Nephron (organoid): ENCODE results near the gene DDX10.

Source experiments
- H3K27ac Mint-ChIP-seq, 3 experiments: 2 replicates each; pipeline ENCODE4 v1.8.0; 2020; ENCODE audit warnings: mixed read lengths in 3 of 3, mild to moderate bottlenecking in 2 of 3, moderate library complexity in 1 of 3
- H3K27me3 Mint-ChIP-seq: 2 replicates; pipeline ENCODE4 v1.8.0; 2021; ENCODE audit warnings: low read depth, mild to moderate bottlenecking, moderate library complexity, mixed read lengths
- H3K36me3 Mint-ChIP-seq: 2 replicates; pipeline ENCODE4 v1.8.0; 2020; ENCODE audit warnings: low read depth, mixed read lengths
- H3K4me1 Mint-ChIP-seq: 2 replicates; pipeline ENCODE4 v1.8.0; 2020; ENCODE audit warnings: mixed read lengths
- H3K4me3 Mint-ChIP-seq, 3 experiments: 2 replicates each; pipeline ENCODE4 v1.8.0; 2020; ENCODE audit warnings: mild to moderate bottlenecking in 3 of 3, mixed read lengths in 3 of 3, moderate library complexity in 2 of 3
- H3K9me3 Mint-ChIP-seq: 2 replicates; pipeline ENCODE4 v1.8.0; 2020; ENCODE audit warnings: mixed read lengths
- TF ChIP-seq, protein P1 (sequence below), 3 experiments: fragments of 200-600 bp; sonication (generic); IDR thresholded peaks; one replicate each; pipeline ENCODE4 v1.5.0; 2021; ENCODE audit warnings: antibody characterized with exemption in 3 of 3; ENCODE audit not compliant: unreplicated experiment in 3 of 3

The DDX10 gene

DNA sequence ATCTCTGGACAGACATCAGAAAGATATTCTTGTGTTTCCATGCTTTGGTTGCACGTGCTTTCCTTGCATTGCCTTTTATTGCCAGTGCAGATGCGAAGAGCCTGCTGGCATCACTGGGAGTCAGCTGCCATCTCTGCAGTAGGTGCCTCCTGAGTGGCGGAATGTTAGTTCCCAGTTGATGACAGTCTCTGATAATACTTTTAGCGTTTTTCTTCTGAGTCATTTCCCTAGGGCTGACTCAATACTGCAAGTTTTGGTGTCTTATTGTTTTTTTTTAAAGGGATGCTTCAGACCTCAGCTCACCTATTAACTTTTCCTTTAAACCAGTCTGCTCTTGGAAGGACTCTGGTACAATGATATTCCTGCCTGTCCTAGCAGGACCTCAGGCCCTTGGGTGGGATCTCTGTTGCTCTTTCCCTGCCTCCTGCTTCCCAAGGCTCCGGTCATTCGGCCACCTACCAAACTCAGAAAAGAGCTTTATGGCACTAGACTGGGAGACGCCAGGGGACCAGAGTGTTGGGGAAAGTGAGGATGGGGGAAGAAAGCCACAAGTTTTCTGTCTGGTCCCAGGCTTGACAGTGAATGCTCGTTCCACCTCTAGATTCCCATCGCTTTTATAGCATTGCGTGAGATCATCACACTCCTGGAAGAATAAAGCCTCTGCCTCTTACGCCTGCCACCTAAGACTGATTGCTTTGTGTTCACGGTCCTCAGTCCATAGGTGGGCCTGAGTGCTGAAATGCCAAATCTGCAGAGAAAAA, 308.7 kb downstream of the DDX10 start:
- no peak overlapping the region for H3K4me3 Mint-ChIP-seq
- TF ChIP-seq, protein P1, sequence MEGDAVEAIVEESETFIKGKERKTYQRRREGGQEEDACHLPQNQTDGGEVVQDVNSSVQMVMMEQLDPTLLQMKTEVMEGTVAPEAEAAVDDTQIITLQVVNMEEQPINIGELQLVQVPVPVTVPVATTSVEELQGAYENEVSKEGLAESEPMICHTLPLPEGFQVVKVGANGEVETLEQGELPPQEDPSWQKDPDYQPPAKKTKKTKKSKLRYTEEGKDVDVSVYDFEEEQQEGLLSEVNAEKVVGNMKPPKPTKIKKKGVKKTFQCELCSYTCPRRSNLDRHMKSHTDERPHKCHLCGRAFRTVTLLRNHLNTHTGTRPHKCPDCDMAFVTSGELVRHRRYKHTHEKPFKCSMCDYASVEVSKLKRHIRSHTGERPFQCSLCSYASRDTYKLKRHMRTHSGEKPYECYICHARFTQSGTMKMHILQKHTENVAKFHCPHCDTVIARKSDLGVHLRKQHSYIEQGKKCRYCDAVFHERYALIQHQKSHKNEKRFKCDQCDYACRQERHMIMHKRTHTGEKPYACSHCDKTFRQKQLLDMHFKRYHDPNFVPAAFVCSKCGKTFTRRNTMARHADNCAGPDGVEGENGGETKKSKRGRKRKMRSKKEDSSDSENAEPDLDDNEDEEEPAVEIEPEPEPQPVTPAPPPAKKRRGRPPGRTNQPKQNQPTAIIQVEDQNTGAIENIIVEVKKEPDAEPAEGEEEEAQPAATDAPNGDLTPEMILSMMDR (IDR thresholded peaks at IDR 0.05; ENCODE audit: unreplicated experiment in 3 of 3), result no peak
- no peak overlapping the region for H3K27ac Mint-ChIP-seq
- H3K4me1 Mint-ChIP-seq, result no peaks in the 10 kb centered on the region
- no peaks in the 10 kb centered on the region for H3K9me3 Mint-ChIP-seq
- H3K36me3 Mint-ChIP-seq, result no peaks in the 10 kb centered on the region
- H3K27me3 Mint-ChIP-seq, result no peaks in the 10 kb centered on the region

DNA sequence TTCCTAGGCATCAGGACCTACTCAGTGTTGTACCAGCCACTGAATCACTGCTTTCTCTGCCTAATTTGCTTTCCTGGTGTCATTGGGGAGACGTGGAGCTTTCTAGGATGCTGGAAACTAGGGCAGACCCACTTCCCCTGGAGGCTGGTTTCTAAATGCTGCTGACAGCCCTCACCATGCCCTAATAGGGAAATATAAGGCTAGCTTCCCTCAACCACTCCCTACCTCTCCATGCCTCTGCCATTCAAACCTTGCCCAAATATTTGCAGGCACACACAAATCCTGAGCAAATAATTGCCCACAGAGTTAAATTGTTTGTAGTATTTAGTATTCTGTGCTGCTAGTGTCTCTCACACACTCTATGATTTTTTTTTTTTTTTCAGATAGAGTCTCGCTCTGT, 310.2 kb downstream of the DDX10 start:
- Mint-ChIP-seq H3K27me3 (no peaks in the 10 kb centered on the region), H3K27ac (no peak overlapping the region), H3K36me3 (no peaks in the 10 kb centered on the region), H3K4me3 (no peak overlapping the region), H3K4me1 (no peaks in the 10 kb centered on the region), H3K9me3 (no peaks in the 10 kb centered on the region)
- TF ChIP-seq, protein P1 (IDR thresholded peaks at IDR 0.05; ENCODE audit: unreplicated experiment in 3 of 3), result no peak

DNA sequence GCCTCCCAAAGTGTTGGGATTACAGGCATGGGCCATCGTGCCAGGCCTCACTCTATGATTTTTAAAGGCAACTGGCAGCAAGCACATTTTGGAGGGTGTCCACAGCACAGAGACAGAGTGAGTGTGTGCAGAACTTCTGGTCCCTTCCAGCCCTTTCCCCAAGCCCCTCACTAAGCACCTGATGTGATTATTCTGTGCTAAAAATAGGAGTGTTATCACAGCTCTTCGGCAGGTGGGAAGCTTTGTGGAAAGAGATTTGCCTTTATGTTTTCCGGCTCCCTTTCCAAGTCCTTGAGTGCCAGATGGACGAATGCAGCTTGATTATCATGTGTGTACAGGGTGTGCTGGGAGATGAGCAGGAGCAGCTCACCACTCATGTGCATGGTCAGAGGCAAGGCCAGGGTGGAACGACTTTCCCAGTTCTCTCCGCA, 310.8 kb downstream of the DDX10 start:
- no peak overlapping the region for H3K27ac Mint-ChIP-seq
- no peaks in the 10 kb centered on the region for H3K27me3 Mint-ChIP-seq
- no peaks in the 10 kb centered on the region for H3K9me3 Mint-ChIP-seq
- no peak overlapping the region for H3K4me3 Mint-ChIP-seq
- no peaks in the 10 kb centered on the region for H3K4me1 Mint-ChIP-seq
- TF ChIP-seq, protein P1 (IDR thresholded peaks at IDR 0.05; ENCODE audit: unreplicated experiment in 3 of 3), result no peak
- no peaks in the 10 kb centered on the region for H3K36me3 Mint-ChIP-seq

DNA sequence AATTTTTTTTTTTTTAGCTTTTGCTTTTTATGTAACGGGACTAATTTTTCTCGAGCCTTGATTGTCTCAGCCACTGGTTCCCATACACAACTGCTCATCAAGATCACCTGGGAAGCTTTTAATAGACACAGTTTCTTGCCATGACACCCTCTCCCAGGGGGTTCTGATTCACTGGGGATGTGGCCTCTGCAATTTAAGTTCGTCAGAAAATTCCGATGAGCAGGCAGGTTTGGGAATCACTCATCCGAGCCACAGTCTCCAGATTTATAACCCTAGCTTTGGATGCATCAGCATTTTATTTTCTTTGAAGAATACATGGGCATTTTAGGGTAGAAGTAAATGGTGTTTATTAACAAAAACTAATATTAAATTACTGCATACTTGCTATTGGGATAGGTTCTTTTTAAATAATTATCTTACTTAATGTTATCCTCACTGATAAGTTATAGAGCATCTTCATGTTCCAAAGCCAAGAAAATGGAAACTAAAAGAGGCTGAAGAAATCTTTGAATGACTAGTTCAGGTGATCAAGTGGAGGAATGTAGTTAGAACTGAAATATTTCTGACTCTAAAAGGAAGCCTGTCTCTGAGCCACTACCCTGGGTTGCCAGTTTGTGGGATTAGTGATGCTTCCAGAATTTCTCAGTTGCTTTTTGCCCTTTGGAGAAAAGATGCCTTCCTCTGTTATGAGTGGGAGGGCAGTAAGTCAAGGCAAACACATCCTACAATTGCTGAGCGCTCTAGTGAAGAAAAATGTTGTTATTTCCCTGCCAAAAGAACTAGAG, 319.0 kb downstream of the DDX10 start:
- Mint-ChIP-seq H3K4me1 (peaks cover 15% of the 10 kb centered on the region), H3K36me3 (no peaks in the 10 kb centered on the region), H3K27me3 (no peaks in the 10 kb centered on the region), H3K27ac (peak overlapping the region in 1 of 3 experiments; percentile 38), H3K4me3 (no peak overlapping the region), H3K9me3 (no peaks in the 10 kb centered on the region)
- TF ChIP-seq, protein P1 (IDR thresholded peaks at IDR 0.05; ENCODE audit: unreplicated experiment in 3 of 3), result no peak

DNA sequence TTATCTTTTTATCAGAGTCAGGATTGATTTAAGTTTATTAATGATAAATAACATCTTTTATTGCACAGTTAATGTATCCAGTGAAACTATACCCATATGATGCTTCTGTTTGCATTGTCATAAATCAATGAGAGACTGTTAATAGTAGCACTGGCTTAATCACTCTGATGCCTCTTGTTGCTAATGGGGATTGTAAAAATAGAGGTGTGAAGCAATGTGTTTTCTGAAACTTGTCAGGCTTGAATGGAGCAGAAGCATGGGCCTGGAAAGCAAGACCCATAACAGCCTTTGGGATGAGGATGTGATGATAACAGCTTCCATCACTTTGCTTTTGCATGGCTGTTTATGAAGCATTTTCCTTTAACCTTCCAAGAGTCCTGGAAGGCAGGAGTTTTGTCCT, 319.7 kb downstream of the DDX10 start:
- H3K4me1 Mint-ChIP-seq, result peaks cover 15% of the 10 kb centered on the region
- H3K27me3 Mint-ChIP-seq, result no peaks in the 10 kb centered on the region
- H3K36me3 Mint-ChIP-seq, result no peaks in the 10 kb centered on the region
- H3K4me3 Mint-ChIP-seq, result no peak overlapping the region
- H3K27ac Mint-ChIP-seq, result peak overlapping the region in 1 of 3 experiments; percentile 70
- TF ChIP-seq, protein P1 (IDR thresholded peaks at IDR 0.05; ENCODE audit: unreplicated experiment in 3 of 3), result no peak
- H3K9me3 Mint-ChIP-seq, result no peaks in the 10 kb centered on the region
